Muscle of leg (tissue), 11 donors: ENCODE results near the gene GNAO1. TPM values are rescaled to one million over a fixed set of nuclear protein-coding genes. Genes with fewer than 3 reads are reported as not detected.

Source experiments
- DNase-seq: peaks from one replicate; pipeline ENCODE4 v3.0.0; 2013
- H3K27ac ChIP-seq: one replicate; pipeline ENCODE4 v1.5.1; 2013; ENCODE audit warnings: mild to moderate bottlenecking, low read length, control low read depth
- H3K27me3 ChIP-seq: one replicate; pipeline ENCODE4 v1.6.1; 2013; ENCODE audit warnings: low read length; ENCODE audit not compliant: control insufficient read depth, insufficient read depth
- H3K36me3 ChIP-seq: one replicate; pipeline ENCODE4 v1.6.1; 2013; ENCODE audit warnings: low read length; ENCODE audit not compliant: control insufficient read depth, insufficient read depth
- H3K4me1 ChIP-seq: one replicate; pipeline ENCODE4 v1.6.1; 2013; ENCODE audit warnings: low read length; ENCODE audit not compliant: control insufficient read depth, insufficient read depth
- H3K4me3 ChIP-seq: one replicate; pipeline ENCODE4 v1.5.1; 2013; ENCODE audit warnings: low read length, control low read depth
- H3K9me3 ChIP-seq: replicated peaks from 2 replicates; pipeline ENCODE4 v1.6.1; 2013; ENCODE audit warnings: low read depth, low read length; ENCODE audit not compliant: control insufficient read depth
- WGBS: methylation state at CpG from one replicate; pipeline ENCODE4 v1.1.5; 2013; ENCODE audit warnings: missing lambda C conversion rate; ENCODE audit not compliant: insufficient coverage; 5-methylcytosine and 5-hydroxymethylcytosine counted together
- polyA plus RNA-seq, 8 donors: library from polyadenylated mRNA; unstranded; fragments of 120-200 nt; gene quantifications; one replicate each; pipeline versions ENCODE4 v1.2.1 to v1.2.3, GENCODE V29; 2013; ENCODE audit warnings: inconsistent platforms in 1 of 8, low replicate concordance in 1 of 8; ENCODE audit not compliant: insufficient read length in 8 of 8, insufficient read depth in 1 of 8
- total RNA-seq: library from RNA; stranded (reverse); fragments of 120-200 nt; gene quantifications from one replicate; pipeline ENCODE4 v1.2.4, GENCODE V29; 2013

Gene GNAO1
- total and polyA plus RNA-seq, 9 donors: 0.49 to 3.2 (median 2.1) TPM

- Histone ChIP-seq H3K27ac (no peak overlapping the region), H3K4me3 (no peak overlapping the region), H3K4me1 (no peaks in the 10 kb centered on the region), H3K36me3 (peaks cover 37% of the 10 kb centered on the region), H3K9me3 (no peaks in the 10 kb centered on the region), H3K27me3 (no peaks in the 10 kb centered on the region)
- 82% methylated on average over 3 of the region's 5 CpGs for WGBS
- no peak for DNase-seq
Observed at GRCh38 chr16:56400458-56400857, 209.2 kb downstream of the GNAO1 start.

DNA sequence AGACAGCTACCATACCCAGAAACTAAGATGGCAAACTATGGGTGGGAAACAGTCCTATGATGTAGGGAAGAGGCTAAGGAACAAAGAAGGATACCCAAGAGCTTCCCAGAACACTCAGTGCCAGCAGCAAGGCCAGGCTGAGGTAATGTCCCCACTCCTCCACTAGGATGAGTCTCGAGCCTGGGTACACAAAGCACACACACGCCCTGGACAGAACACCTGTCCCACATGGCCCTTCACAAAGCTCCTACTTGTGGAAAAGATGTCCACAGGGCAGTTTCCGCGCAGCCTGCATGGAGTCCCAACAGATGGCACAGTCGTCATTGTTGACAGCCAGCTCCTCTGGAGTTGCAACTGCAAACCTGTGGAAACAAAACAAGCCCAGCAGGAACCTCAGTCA is 210.2 kb downstream of the GNAO1 start:
- Histone ChIP-seq H3K9me3 (no peaks in the 10 kb centered on the region), H3K36me3 (peaks cover 38% of the 10 kb centered on the region), H3K4me1 (no peaks in the 10 kb centered on the region), H3K27me3 (no peaks in the 10 kb centered on the region), H3K27ac (no peak overlapping the region), H3K4me3 (no peak overlapping the region)
- no peak for DNase-seq
- 73% methylated on average over 5 of the region's 5 CpGs for WGBS

DNA sequence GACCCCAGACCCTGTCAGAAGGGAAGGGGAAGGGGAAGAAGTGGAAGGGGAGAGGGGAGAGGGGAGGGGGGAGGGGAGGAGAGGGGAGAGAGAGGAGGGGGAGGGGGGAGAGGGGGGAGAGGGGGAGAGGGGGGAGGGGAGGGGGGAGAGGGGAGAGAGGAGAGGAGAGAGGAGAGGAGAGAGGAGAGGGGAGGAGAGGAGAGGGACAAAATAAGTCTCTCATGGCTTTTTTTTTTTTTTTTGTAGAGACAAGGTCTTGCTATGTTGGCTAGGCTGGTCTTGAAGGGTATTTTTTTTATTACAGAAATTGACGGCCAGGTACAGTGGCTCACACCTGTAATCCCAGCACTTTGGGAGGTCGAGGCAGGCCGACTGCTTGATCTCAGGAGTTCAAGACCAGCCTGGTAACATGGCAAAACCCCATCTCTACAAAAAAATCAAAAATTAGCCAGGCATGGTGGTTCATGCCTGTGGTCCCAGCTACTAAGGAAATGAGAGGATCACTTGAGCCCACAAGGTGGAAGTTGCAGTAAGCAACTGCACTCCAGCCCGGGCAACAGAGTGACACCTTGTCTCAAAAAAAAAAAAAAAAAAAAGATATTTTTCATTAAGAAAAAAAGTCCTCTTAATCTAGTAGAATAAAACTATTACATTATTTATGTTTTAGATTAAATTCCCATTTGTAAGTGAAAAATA is 214.8 kb downstream of the GNAO1 start:
- WGBS: no CpG with 5 or more reads among the region's 4 CpGs
- Histone ChIP-seq H3K27ac (no peak overlapping the region), H3K9me3 (no peaks in the 10 kb centered on the region), H3K27me3 (no peaks in the 10 kb centered on the region), H3K36me3 (peaks cover 46% of the 10 kb centered on the region), H3K4me3 (no peak overlapping the region), H3K4me1 (no peaks in the 10 kb centered on the region)
- no peak for DNase-seq

Other genes with a start within 250 kb of the GNAO1 start
- gene AMFR, start 234.1 kb downstream of the GNAO1 start, total RNA-seq: 49.1 TPM
- 10 to 100 TPM; 36.6 to 70.4 (median 51.5) TPM for gene AMFR, start 234.1 kb downstream of the GNAO1 start, polyA plus RNA-seq